ENCODE measurements around the gene TLE4. TPM values are rescaled to one million over a fixed set of nuclear protein-coding genes. Genes with fewer than 3 reads are reported as not detected.

TLE4 gene
- total RNA-seq, 1 donor = 79.0 TPM

GRCh38 chr9:79765466-79765865 is 193.7 kb downstream of the TLE4 start:
- no peak overlapping the region for H3K4me3 ChIP-seq (ENCODE audit: low read depth, low read length)
- no peak for DNase-seq (ENCODE audit: low read depth)
- TF ChIP-seq, protein P1, sequence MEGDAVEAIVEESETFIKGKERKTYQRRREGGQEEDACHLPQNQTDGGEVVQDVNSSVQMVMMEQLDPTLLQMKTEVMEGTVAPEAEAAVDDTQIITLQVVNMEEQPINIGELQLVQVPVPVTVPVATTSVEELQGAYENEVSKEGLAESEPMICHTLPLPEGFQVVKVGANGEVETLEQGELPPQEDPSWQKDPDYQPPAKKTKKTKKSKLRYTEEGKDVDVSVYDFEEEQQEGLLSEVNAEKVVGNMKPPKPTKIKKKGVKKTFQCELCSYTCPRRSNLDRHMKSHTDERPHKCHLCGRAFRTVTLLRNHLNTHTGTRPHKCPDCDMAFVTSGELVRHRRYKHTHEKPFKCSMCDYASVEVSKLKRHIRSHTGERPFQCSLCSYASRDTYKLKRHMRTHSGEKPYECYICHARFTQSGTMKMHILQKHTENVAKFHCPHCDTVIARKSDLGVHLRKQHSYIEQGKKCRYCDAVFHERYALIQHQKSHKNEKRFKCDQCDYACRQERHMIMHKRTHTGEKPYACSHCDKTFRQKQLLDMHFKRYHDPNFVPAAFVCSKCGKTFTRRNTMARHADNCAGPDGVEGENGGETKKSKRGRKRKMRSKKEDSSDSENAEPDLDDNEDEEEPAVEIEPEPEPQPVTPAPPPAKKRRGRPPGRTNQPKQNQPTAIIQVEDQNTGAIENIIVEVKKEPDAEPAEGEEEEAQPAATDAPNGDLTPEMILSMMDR (IDR thresholded peaks at IDR 0.05; ENCODE audit: insufficient read depth, low read depth, low read length) = no peak

DNA sequence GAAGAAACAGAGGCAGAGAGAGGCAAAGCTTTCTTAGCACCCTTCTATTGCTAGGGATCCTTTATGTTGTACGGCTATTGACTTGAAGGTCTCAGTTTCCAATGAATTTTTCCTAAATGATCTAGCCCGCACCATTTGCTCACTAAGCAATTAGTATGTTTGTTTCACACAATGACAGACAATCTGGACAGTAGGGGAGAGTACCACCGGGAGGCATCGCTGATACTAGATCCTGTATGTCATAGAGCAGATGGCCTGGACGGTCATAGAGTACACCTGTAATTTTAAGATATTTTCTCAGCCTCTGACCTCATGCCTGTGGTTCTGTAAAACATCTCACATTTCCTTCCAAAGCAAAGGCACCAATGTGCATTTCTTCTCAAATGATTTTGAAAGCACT is 194.3 kb downstream of the TLE4 start:
- DNase-seq (ENCODE audit: low read depth) = no peak
- H3K4me3 ChIP-seq (ENCODE audit: low read depth, low read length) = no peak overlapping the region
- TF ChIP-seq, protein P1 (IDR thresholded peaks at IDR 0.05; ENCODE audit: insufficient read depth, low read depth, low read length) = no peak

DNA sequence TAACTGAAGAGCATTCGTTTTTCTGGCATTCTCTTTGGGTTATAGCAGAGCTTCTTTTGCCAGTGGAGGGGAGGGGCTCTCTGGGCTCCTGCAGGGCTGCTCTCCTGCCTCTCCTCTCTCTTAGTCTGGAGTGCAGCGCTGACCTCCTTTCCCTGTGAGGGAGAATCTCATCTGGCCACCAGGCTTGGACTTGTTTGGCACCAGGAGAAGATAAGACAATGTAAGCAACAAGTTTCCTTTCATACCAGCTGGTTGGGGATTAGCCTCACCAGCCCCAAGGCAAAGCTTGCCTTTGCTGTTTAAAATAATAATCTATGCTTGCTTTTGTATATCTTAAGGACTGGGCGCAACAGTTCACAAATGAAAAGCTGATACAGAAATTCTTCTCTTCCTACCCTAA is 196.4 kb downstream of the TLE4 start:
- no peak overlapping the region for H3K4me3 ChIP-seq (ENCODE audit: low read depth, low read length)
- DNase-seq (ENCODE audit: low read depth) = peak; percentile 67
- TF ChIP-seq, protein P1 (IDR thresholded peaks at IDR 0.05; ENCODE audit: insufficient read depth, low read depth, low read length) = no peak

- no peak overlapping the region for H3K4me3 ChIP-seq (ENCODE audit: low read depth, low read length)
- no peak for DNase-seq (ENCODE audit: low read depth)
- TF ChIP-seq, protein P1 (IDR thresholded peaks at IDR 0.05; ENCODE audit: insufficient read depth, low read depth, low read length) = no peak
Observed at GRCh38 chr9:79769476-79770275, 197.9 kb downstream of the TLE4 start.

DNA sequence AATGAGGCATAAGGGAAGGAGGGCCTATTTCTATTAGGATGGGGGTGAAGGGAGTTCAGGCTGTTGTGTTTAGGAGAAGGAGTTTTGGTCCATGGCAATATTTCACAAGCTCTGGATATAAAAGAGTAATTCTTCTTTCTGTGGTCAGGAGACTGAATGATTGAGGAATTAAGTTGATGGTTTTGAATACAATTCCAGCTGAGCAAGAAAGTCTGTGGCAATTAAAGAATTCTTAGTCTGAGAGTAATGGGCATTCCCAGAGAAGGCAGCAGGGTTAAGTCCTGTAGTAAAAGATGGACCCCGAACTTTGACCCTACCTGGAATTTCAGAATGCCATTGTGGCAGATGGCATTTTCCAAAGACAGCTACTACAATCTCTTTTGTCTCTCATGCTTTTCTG is 202.6 kb downstream of the TLE4 start:
- TF ChIP-seq, protein P1 (IDR thresholded peaks at IDR 0.05; ENCODE audit: insufficient read depth, low read depth, low read length) = no peak
- no peak for DNase-seq (ENCODE audit: low read depth)

More for the DNA sequence above, 202.6 kb downstream of the TLE4 start:
- no peak overlapping the region for H3K4me3 ChIP-seq (ENCODE audit: low read depth, low read length)

All from fibroblast of villous mesenchyme (primary cell).